ENCODE data around the gene TECTB.

DNA sequence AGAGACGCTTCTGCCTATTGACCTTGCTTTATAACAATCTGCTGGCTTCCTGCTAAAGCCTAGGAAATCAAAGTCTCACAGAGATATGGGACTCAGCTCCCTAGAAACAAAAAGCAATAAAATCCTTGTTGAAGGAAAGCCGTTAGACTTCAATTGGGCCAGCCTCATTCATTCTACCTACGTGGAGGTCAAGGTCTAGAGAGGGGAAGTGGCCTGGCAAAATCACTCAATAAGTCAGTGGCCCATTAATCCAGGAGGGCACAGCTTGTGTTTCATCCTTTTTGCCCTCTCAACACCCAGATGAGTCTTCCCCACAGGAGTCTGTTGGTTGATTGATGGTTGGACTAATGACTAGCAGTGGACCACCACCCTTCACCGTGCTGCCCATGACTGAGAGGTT is 50.3 kb downstream of the TECTB start:
- TF ChIP-seq, protein P1, sequence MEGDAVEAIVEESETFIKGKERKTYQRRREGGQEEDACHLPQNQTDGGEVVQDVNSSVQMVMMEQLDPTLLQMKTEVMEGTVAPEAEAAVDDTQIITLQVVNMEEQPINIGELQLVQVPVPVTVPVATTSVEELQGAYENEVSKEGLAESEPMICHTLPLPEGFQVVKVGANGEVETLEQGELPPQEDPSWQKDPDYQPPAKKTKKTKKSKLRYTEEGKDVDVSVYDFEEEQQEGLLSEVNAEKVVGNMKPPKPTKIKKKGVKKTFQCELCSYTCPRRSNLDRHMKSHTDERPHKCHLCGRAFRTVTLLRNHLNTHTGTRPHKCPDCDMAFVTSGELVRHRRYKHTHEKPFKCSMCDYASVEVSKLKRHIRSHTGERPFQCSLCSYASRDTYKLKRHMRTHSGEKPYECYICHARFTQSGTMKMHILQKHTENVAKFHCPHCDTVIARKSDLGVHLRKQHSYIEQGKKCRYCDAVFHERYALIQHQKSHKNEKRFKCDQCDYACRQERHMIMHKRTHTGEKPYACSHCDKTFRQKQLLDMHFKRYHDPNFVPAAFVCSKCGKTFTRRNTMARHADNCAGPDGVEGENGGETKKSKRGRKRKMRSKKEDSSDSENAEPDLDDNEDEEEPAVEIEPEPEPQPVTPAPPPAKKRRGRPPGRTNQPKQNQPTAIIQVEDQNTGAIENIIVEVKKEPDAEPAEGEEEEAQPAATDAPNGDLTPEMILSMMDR (IDR thresholded peaks at IDR 0.05; ENCODE audit: insufficient read depth, low read length, poor library complexity, severe bottlenecking), result no peak
- TF ChIP-seq EZH2phosphoT487 (conservative IDR thresholded peaks at IDR 0.05; ENCODE audit: low read length), result no peak

Data from SU-DHL-6 (cell line).